ENCODE measurements around the gene KIAA0825.

KIAA0825 gene

GRCh38 chr5:94113087-94113486 is 505.3 kb downstream of the KIAA0825 start:
- in situ Hi-C loops (cut with HindIII; ENCODE audit: low pct_ligation_motif_present, low pct_unique_long_range_greater_than_20kb, low sequenced_read_pairs) = no loop called here
- DNase-seq = no peak

- in situ Hi-C loops (cut with HindIII; ENCODE audit: low pct_ligation_motif_present, low pct_unique_long_range_greater_than_20kb, low sequenced_read_pairs) = no loop called here
These were observed 507.0 kb downstream of the KIAA0825 start for GRCh38 chr5:94111209-94112004.

GRCh38 chr5:94103514-94104245 is 514.7 kb downstream of the KIAA0825 start:
- DNase-seq = no peak
- in situ Hi-C loops (cut with HindIII; ENCODE audit: low pct_ligation_motif_present, low pct_unique_long_range_greater_than_20kb, low sequenced_read_pairs) = no loop called here

More at GRCh38 chr5:94111209-94112004, 507.0 kb downstream of the KIAA0825 start:
- DNase-seq = peak; percentile 96

All from ACHN (cell line).